ENCODE measurements around the gene TFDP3.

Gene TFDP3

DNA sequence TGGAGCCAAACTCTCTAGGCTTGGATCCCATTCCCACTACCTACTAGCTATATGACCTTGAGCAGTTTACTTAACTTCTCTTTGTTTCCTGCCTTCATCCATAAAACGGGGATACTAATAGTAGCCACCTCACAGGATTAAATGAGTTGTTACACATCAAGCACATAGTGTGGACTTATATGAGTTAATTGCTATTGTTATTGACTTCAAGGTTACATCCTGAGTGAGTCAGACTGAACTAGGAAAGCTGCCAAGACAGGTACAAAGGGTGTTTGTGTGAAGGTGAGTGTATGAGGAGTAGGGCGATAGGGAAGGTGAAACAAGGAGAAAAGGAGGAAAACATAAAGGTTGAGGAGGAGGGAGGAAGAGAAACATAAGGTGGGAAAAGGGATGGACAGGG is 32.2 kb downstream of the TFDP3 start:
- DNase-seq (ENCODE audit: low read depth): no peak

DNA sequence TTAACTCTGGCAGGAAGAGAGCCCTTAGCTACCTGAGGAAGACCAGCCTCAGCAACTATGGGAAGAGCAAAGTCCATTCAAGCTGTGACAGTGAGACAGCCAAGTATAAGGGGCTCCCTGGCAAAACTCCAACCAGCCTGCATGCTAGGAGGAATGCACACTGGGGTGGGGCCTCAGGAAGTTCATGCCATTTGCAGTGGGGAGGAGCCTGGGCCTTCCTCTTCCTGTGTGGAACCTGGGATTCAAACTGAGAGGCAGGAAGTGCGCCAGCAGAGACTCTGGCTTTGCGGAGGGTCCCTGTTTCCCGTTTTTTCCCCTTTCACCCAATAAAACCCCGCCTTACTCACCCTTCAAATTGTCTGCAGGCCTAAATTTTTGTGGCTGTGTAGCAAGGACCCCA is 33.0 kb downstream of the TFDP3 start:
- no peak for DNase-seq (ENCODE audit: low read depth)

DNA sequence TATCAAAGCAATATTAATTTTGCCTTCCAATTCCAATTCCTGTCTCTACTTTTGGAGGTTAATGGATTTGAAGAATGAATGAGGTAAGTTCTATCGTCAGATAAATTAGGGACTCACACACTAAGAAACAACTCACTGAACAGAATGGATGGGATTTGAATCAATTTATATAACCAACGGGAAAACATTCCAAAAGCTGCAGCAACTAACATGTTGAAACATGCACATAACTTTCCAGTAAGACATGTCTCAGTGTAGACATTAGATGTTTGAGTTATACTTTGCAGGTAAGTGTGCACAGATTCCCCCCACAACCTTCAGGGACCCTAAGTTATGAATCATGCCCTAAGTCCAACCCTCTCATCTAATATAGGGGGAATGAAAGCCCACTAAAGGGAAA is 34.3 kb downstream of the TFDP3 start:
- no peak for DNase-seq (ENCODE audit: low read depth)

DNA sequence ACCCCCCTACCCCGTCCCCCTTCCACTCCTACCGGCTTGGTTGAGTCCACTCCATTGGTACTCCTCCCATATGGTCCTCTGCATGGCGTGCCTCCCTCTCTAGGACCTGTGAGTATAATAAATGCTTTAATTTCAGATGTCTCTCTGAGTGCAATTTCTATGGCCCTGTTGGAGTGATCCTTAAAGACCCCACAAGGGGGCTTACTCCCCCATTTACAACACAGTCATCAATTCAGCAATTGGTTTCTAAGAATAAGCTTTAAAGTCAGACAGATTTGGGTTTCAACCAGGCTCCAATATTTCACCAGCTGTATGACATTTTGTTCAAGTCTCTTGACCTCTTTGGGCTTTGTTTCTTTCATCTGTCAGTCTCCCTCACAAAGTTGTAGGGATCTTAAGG is 38.7 kb downstream of the TFDP3 start:
- no peak for DNase-seq (ENCODE audit: low read depth)

DNA sequence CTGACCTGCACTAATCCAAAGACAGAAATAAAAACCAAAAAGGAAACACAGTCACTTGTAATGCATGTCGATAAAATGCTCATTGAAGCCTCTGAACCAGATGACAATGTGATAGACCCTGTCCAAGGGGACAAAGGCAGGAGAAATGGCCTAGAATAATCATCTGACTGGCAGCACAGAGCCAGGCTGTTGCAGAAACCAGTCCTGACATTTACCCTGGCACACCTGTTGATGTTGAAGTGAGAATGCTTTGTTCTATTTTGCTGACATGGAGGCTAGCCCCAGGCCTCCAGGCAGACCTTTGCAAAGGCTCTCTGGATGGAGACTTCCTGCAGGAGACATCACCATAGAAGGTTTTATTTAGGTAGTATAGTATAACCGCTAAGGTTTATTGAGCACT is 41.0 kb downstream of the TFDP3 start:
- DNase-seq (ENCODE audit: low read depth): no peak

DNA sequence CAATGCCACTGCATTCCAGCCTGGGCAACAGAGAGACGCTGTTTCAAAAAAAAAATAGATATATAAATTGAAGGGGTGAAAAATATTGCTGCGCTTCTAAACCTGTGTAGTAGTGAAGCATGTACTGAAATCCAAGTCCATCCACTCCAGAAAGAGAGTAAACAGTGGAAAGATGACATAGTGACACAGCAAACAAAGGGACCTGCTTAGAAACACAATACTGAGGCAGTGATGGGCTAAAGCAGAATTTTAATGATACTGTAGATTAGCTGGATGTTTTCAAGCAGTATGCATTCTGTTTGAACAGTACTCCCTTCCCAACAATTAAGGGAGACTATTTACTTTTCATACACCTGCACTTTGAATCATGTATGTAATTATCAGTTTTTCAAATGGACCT is 42.5 kb downstream of the TFDP3 start:
- no peak for DNase-seq (ENCODE audit: low read depth)

DNA sequence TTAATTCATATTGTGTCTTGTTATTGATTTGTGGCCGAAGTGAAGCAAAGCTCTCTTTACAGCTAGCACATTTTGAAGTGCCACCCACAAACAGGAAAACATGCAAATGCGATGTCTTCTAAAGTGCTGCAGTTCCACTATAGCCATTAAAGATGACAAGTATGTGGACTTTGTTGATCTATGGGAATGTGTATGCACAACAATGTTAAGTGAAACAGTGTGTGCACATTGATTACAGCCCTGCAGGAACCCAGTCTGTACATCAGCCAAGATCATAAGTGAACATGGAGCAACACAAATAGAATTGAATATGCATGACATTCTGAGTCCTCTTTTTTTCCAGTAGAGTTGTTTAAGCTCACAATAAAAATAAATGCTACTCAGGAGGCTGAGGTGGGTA is 43.0 kb downstream of the TFDP3 start:
- no peak for DNase-seq (ENCODE audit: low read depth)

DNA sequence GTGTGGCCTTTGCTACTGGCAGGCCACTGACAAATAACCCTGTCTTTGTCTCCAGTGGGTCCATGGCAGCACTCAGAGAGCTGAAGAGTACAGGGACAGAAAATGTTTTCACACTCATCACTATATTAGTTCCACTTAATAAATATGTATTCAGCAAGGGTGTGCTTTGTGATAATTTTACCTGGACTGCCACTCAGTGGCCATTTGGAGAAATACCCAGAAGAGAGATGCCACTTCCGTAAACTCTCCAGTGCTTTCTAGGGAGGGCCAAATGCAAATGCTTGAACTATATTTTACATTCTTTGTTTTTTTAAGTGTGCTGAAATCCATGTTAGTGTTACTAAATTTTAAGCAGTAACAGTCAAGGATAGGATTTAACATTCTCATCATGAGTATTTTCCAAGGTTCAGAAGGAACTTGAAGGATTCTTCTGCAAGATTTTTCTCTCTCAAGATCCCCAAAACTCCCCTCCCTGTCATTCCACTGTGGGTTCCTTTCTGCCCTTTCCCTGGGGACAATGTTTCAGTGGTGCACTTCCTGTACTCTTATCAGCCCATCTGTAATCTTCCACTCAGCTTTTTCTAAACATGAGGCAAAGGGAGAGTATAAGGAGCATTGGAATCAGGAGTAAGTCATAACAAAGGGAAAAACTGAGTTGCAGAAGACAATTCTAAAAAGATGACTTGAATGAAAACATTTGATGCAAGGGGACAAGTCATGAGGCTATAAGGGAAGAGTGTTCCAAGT is 46.0 kb downstream of the TFDP3 start:
- DNase-seq (ENCODE audit: low read depth): no peak
